Fibroblast of lung (primary cell): ENCODE results near the gene ANO3.

Experiments
- EZH2 ChIP-seq: IDR thresholded peaks from 2 replicates; pipeline ENCODE4 v1.5.1; 2012; ENCODE audit warnings: low read length, control low read depth, mild to moderate bottlenecking; ENCODE audit errors: missing control alignments
- TF ChIP-seq, protein P1 (sequence below), 2 donors: IDR thresholded peaks in 1 of 2; conservative IDR thresholded peaks in 1 of 2; 1 replicate in 1 of 2; 2 replicates in 1 of 2; pipeline ENCODE4 v1.5.1; 2011 to 2012; ENCODE audit warnings: low read length in 2 of 2, control low read depth in 1 of 2, inconsistent platforms in 1 of 2, low read depth in 1 of 2, mild to moderate bottlenecking in 1 of 2

DNA sequence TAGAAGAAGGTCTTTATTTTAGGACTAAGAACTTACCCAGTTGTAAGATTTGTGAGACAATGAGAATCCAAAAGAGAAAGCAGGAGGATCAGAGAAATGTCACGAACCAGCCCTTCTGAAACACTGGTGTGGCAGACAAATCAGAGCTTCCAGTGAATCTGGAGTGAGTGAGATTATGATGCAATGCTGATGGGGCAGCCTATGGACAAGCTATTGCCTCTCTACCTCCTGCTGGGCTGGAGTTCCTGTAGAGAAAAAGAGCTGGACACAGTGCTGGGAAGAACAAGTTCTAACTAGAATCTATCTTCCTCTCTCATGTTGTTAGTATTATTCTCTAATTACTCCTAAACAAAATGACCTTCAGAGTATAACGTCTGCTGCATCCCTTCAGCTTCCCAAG lies 12.0 kb upstream of the ANO3 start:
- TF ChIP-seq, protein P1, sequence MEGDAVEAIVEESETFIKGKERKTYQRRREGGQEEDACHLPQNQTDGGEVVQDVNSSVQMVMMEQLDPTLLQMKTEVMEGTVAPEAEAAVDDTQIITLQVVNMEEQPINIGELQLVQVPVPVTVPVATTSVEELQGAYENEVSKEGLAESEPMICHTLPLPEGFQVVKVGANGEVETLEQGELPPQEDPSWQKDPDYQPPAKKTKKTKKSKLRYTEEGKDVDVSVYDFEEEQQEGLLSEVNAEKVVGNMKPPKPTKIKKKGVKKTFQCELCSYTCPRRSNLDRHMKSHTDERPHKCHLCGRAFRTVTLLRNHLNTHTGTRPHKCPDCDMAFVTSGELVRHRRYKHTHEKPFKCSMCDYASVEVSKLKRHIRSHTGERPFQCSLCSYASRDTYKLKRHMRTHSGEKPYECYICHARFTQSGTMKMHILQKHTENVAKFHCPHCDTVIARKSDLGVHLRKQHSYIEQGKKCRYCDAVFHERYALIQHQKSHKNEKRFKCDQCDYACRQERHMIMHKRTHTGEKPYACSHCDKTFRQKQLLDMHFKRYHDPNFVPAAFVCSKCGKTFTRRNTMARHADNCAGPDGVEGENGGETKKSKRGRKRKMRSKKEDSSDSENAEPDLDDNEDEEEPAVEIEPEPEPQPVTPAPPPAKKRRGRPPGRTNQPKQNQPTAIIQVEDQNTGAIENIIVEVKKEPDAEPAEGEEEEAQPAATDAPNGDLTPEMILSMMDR (conservative IDR thresholded peaks at IDR 0.05 in 1 of 2, IDR thresholded peaks at IDR 0.05 in 1 of 2; ENCODE audit: low read depth in 1 of 2, low read length in 2 of 2): no peak
- TF ChIP-seq EZH2: no peak
